ENCODE results near the gene SASH3.

SASH3 gene

DNA sequence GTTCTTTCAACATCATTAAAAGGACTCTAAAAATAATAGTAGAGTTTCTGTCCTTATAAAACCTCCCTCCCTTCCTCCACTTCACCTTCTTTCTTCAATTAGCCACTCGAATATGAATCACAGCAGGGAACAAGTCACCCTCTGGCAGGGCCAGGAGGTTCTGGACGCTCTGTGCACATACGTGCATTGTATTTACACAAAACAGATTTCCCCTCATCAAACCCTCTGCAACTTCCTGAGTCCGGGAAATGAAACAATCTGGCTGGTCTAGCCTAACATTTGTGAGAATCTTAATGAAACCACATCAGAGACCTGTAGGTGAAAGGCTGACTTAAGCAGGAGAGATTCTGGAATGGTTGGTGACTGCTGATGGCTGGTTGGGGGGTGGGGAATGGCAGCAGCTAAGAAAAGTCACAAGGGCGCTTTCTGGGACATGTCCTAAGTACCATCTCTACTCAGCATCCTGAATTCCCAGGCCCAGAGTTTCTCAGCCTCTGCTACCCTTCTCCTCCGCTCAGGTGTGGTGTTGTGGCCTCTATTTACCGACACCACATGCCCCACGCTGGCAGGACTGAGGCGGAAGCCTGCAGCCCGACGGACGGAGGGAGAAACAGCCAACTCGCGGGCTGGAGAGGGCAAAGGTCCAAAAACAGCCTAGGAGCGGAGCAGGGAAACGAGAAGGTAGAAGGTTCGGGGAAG is 62.9 kb downstream of the SASH3 start:
- peak overlapping the region; percentile 36; the same call in 1 of the 2 replicates for H3K27ac ChIP-seq (ENCODE audit: low read length)
- peaks cover 21% of the 10 kb centered on the region for H3K4me1 ChIP-seq (ENCODE audit: insufficient read depth, low read length)
- H2AFZ ChIP-seq (ENCODE audit: low read depth, low read length) = peak overlapping the region; percentile 86
- H3K79me2 ChIP-seq (ENCODE audit: insufficient read depth, low read length) = no peaks in the 10 kb centered on the region
- no peak for TF ChIP-seq EZH2 (IDR thresholded peaks at IDR 0.05; ENCODE audit: borderline replicate concordance, low read depth, low read length, severe bottlenecking)
- TF ChIP-seq, protein P1, sequence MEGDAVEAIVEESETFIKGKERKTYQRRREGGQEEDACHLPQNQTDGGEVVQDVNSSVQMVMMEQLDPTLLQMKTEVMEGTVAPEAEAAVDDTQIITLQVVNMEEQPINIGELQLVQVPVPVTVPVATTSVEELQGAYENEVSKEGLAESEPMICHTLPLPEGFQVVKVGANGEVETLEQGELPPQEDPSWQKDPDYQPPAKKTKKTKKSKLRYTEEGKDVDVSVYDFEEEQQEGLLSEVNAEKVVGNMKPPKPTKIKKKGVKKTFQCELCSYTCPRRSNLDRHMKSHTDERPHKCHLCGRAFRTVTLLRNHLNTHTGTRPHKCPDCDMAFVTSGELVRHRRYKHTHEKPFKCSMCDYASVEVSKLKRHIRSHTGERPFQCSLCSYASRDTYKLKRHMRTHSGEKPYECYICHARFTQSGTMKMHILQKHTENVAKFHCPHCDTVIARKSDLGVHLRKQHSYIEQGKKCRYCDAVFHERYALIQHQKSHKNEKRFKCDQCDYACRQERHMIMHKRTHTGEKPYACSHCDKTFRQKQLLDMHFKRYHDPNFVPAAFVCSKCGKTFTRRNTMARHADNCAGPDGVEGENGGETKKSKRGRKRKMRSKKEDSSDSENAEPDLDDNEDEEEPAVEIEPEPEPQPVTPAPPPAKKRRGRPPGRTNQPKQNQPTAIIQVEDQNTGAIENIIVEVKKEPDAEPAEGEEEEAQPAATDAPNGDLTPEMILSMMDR (IDR thresholded peaks at IDR 0.05; ENCODE audit: borderline replicate concordance, extremely low read depth, low read length, poor library complexity, severe bottlenecking) = no peak
- DNase-seq (no peak), ATAC-seq (ENCODE audit: insufficient read depth, low read depth) (no peak)
- peak overlapping the region; percentile 61 for H3K9ac ChIP-seq (ENCODE audit: low read depth, low read length)
- peak overlapping the region; percentile 59 to 91 for H3K4me3 ChIP-seq (ENCODE audit: low read depth in 1 of 2, low read length in 2 of 2)
- no peaks in the 10 kb centered on the region for H4K20me1 ChIP-seq (ENCODE audit: insufficient read depth, low read length)
- no peaks in the 10 kb centered on the region for H3K27me3 ChIP-seq (ENCODE audit: insufficient read depth, low read length, poor library complexity)
- H3K4me2 ChIP-seq (ENCODE audit: insufficient read depth, low read length) = peak overlapping the region; percentile 95
- H3K36me3 ChIP-seq (ENCODE audit: insufficient read depth, low read length) = no peaks in the 10 kb centered on the region
- H3K9me3 ChIP-seq (ENCODE audit: insufficient read depth, low read length, severe bottlenecking) = no peaks in the 10 kb centered on the region

- DNase-seq = no peak
These were observed 63.4 kb downstream of the SASH3 start for GRCh38 chrX:129843209-129843458.

GRCh38 chrX:129843459-129844306 is 63.9 kb downstream of the SASH3 start, which contains the start of gene ZDHHC9:
Gene ZDHHC9 (minus strand): TSS chrX:129843886. CDS start chrX:129841945, 1,941 bp downstream.
- peak within 1 kb of the TSS; percentile 95 for H3K4me2 ChIP-seq (ENCODE audit: insufficient read depth, low read length)
- H3K4me1 ChIP-seq (ENCODE audit: insufficient read depth, low read length) = peaks cover 21% of the 10 kb centered on the region
- H2AFZ ChIP-seq (ENCODE audit: low read depth, low read length) = peak within 1 kb of the TSS; percentile 96
- peak within 1 kb of the TSS; percentile 41; the same call in 1 of the 2 replicates for H3K27ac ChIP-seq (ENCODE audit: low read length)
- H3K9me3 ChIP-seq (ENCODE audit: insufficient read depth, low read length, severe bottlenecking) = no peaks in the 10 kb centered on the region
- TF ChIP-seq, protein P1 (IDR thresholded peaks at IDR 0.05; ENCODE audit: borderline replicate concordance, extremely low read depth, low read length, poor library complexity, severe bottlenecking) = no peak
- TF ChIP-seq EZH2 (IDR thresholded peaks at IDR 0.05; ENCODE audit: borderline replicate concordance, low read depth, low read length, severe bottlenecking) = no peak
- no peaks in the 10 kb centered on the region for H3K79me2 ChIP-seq (ENCODE audit: insufficient read depth, low read length)
- no peaks in the 10 kb centered on the region for H3K36me3 ChIP-seq (ENCODE audit: insufficient read depth, low read length)
- ATAC-seq (ENCODE audit: insufficient read depth, low read depth) = peak; percentile 97
- H3K27me3 ChIP-seq (ENCODE audit: insufficient read depth, low read length, poor library complexity) = no peaks in the 10 kb centered on the region
- peak within 1 kb of the TSS; percentile 59 to 91 for H3K4me3 ChIP-seq (ENCODE audit: low read depth in 1 of 2, low read length in 2 of 2)
- no peaks in the 10 kb centered on the region for H4K20me1 ChIP-seq (ENCODE audit: insufficient read depth, low read length)
- DNase-seq = peak; percentile 90
- H3K9ac ChIP-seq (ENCODE audit: low read depth, low read length) = peak within 1 kb of the TSS; percentile 61

More at GRCh38 chrX:129843209-129843458, 63.4 kb downstream of the SASH3 start:
- Histone ChIP-seq H3K9ac (ENCODE audit: low read depth, low read length) (peak overlapping the region; percentile 61), H3K79me2 (ENCODE audit: insufficient read depth, low read length) (no peaks in the 10 kb centered on the region), H2AFZ (ENCODE audit: low read depth, low read length) (peak overlapping the region; percentile 86), H3K27ac (ENCODE audit: low read length) (peak overlapping the region; percentile 36; the same call in 1 of the 2 replicates), H3K4me3 (ENCODE audit: low read depth in 1 of 2, low read length in 2 of 2) (peak overlapping the region; percentile 59 to 91), H3K36me3 (ENCODE audit: insufficient read depth, low read length) (no peaks in the 10 kb centered on the region), H3K4me2 (ENCODE audit: insufficient read depth, low read length) (peak overlapping the region; percentile 95), H3K4me1 (ENCODE audit: insufficient read depth, low read length) (peaks cover 21% of the 10 kb centered on the region), H3K9me3 (ENCODE audit: insufficient read depth, low read length, severe bottlenecking) (no peaks in the 10 kb centered on the region), H3K27me3 (ENCODE audit: insufficient read depth, low read length, poor library complexity) (no peaks in the 10 kb centered on the region), H4K20me1 (ENCODE audit: insufficient read depth, low read length) (no peaks in the 10 kb centered on the region)
- TF ChIP-seq EZH2 (IDR thresholded peaks at IDR 0.05; ENCODE audit: borderline replicate concordance, low read depth, low read length, severe bottlenecking) = no peak
- TF ChIP-seq, protein P1 (IDR thresholded peaks at IDR 0.05; ENCODE audit: borderline replicate concordance, extremely low read depth, low read length, poor library complexity, severe bottlenecking) = no peak
- no peak for ATAC-seq (ENCODE audit: insufficient read depth, low read depth)

All from DND-41 (cell line).